Measurements from ENCODE around the gene DYNLT4.
"Not testable (repeated sequence)": the region's sequence is repeated elsewhere in the genome, so short reads cannot be mapped to it uniquely, and the experiment has no call there.

Gene DYNLT4

DNA sequence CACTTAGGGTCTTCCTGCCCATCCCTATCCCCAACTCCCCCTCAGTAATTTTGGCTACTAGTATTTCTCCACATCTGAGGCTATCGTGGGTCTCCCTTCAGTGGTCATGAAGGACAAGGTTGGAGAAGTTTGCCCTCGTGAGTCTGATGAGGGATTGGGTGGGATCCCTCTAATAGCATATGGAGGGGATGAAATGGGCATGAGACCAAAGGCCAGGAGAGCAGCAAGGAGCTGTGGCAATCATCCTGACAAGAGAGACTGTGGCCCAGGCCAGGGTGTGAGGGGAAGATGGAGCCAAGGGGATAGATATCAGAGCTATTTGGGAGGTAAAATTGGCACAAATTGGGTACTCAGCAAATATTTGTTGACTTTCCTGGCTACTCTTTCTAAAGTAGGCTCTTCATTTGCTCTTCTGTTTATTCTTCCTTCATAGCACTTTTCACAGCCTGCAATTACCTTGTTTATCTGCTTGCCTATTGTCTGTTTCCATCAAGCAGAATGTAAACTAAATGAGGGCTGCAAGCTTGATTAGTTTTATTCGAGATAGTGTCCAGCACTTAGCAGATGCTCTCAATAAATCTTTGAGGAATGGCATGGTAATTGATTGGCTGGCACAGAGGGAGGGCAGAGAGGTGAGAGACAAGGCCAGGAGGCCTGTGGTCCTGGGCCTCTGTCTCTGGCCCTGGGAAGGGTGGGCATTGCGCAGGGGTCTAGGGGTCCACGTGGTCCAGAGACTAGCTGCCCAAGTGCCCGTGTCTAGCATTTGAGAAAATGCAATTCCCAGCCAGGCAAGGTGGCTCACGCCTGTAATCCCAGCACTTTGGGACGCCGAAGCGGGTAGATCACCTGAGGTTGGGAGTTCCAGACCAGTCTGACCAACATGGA lies 8.4 kb downstream of the DYNLT4 start:
- Mint-ChIP-seq H3K4me3 (peak overlapping the region; percentile 32), H3K4me1 (peaks cover 17% of the 10 kb centered on the region), H3K27ac (peak overlapping the region; percentile 89), H3K27me3 (no peaks in the 10 kb centered on the region), H3K9me3 (no peaks in the 10 kb centered on the region), H3K36me3 (peaks cover 6% of the 10 kb centered on the region)
- DNase-seq (ENCODE audit: low spot score in 2 of 2) (no peak), ATAC-seq (ENCODE audit: low read depth) (no peak)

DNA sequence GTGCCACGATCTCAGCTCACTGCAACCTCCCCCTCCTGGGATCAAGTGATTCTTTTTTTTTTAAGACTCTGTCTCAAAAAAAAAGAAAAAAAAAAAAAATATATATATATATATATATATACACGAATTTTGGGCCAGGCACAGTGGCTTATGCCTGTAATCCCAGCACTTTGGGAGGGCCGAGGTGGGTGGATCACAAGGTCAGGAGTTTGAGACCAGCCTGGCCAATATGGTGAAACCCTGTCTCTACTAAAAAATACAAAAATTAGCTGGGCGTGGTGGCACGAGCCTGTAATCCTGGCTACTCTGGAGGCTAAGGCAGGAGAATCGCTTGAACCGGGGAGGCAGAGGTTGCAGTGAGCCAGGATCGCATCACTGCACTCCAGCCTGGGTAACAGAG lies 9.3 kb downstream of the DYNLT4 start:
- H3K9me3 Mint-ChIP-seq; ATAC-seq (ENCODE audit: low read depth); H3K27me3 Mint-ChIP-seq; DNase-seq (ENCODE audit: low spot score in 2 of 2); H3K27ac Mint-ChIP-seq; H3K36me3 Mint-ChIP-seq; H3K4me3 Mint-ChIP-seq: not testable (repeated sequence)
- H3K4me1 Mint-ChIP-seq: peaks cover 14% of the 10 kb centered on the region

DNA sequence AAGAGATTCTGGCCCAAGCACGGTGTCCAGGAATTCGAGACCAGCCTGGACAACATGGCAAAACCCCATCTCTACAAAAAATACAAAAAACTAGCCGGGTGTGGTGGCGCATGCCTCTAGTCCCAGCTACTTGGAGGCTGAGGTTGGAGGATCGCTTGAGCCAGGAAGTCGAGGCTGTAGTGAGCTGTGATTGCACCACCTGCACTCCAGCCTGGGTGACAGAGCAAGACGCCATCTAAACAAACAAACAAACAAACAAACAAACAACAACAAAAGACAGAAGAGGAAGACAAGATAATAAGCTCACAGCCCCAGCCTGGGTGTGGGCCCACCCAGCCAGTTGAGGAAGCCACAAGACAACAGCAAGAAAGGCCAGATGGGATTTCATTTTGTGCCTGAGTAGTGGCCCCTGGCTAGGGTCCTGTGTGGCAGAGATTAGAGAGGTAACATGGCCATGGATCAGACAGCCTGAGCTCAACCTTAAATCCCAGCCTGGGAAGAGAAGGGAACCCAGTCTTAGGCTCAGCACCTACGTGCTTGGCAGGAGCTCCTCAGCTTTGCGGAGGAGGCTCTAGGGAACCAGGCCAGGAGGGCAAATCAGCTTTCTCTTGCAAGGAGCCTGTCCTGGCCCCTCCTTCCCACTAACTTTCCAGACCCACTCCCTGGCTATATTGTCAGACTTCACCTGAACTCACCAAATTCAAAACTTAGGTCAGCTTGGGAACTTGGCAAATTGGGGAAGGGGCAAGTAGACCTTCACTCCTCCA lies 14.2 kb downstream of the DYNLT4 start:
- no peak for DNase-seq (ENCODE audit: low spot score in 2 of 2)
- Mint-ChIP-seq H3K4me3 (no peak overlapping the region), H3K4me1 (peaks cover 2% of the 10 kb centered on the region), H3K27me3 (no peaks in the 10 kb centered on the region), H3K9me3 (no peaks in the 10 kb centered on the region), H3K36me3 (no peaks in the 10 kb centered on the region), H3K27ac (peak overlapping the region; percentile 16)
- no peak for ATAC-seq (ENCODE audit: low read depth)

DNA sequence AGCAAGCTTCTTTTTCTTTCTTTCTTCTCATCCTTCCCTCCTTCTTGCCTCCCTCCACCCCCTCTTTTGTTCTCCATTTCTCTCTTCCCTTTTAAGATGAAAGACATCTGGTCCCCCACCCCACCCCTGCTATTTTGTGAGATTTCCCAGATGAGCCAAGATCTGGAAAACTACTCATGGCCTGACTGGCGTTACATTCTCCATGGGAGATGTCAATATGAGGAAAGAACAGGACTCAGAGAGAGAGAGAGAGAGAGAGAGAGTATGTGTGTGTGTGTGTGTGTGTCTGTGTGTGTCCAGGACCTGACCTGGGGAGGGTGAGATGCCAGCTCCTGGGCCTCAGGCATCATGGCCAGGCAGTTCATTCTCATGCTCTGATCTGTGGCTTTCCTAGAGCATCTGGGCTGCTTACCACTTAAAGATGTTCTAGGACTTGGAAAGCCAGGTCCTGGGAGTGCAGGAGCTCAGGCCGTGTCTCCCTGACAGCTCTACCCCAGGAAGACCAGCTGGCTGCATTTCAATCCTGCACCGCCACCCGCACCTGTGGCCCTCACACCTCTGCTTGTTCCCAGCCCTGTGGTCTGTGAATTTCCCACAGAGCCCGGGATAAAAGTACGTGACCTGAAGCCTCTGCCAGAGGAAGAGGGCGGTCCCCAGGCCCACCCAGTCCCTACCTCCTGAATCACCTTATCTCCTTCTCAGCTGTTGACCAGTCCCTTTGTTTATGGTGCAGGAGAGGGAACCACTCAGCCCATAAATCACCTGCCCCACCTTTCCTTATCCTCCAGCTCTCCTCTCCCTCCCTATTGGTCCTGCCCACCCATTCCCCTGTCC lies 16.0 kb downstream of the DYNLT4 start:
- Mint-ChIP-seq H3K4me1 (peaks cover 6% of the 10 kb centered on the region), H3K9me3 (no peaks in the 10 kb centered on the region), H3K36me3 (no peaks in the 10 kb centered on the region), H3K4me3 (no peak overlapping the region), H3K27me3 (no peaks in the 10 kb centered on the region), H3K27ac (peak overlapping the region; percentile 41)
- no peak for DNase-seq (ENCODE audit: low spot score in 2 of 2)
- ATAC-seq (ENCODE audit: low read depth): no peak

DNA sequence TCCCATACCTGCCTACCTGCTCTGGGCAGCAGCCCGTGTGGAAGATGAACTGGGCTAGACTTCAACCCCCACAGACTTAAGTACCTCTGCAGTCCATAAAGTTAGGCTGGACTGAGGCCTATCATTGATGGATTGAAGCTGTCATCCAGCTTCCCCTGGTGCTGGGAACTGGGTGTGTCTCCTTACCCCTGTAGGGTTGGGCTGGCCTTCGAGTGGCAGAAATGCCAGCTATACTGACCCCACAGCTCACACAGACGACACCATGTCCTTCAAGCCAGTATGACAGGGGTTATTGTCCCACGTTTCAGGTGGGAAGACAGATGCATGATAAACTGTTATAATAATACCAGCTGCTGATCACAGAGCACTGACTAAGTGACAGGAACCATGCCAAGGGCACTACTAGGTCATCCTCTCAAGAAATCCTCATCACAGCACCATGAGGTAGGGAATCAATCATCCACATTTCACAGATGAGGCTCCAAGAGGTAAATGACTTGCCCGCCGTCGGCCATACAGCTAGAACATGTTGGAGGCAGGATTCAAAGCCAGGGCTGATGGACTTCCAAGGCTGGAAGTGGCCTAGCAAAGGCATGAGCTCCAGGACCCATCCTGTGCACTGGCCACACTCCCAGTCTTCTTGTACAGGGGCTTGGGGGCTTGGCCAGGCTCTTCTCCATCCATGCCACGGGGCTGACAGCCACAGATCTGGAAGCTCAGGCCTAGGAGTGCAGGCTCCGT lies 18.9 kb downstream of the DYNLT4 start, which contains the start of gene BEST4:
TSS of gene BEST4 (minus strand) at position 51 of the 741 bp plus-strand sequence. CDS start 465 bp downstream, outside the sequence.
- Mint-ChIP-seq H3K27ac (no peak within 1 kb of the TSS), H3K4me1 (peaks cover 21% of the 10 kb centered on the region), H3K36me3 (no peaks in the 10 kb centered on the region), H3K4me3 (no peak within 1 kb of the TSS), H3K27me3 (no peaks in the 10 kb centered on the region), H3K9me3 (no peaks in the 10 kb centered on the region)
- no peak for ATAC-seq (ENCODE audit: low read depth)
- DNase-seq (ENCODE audit: low spot score in 2 of 2): no peak

DNA sequence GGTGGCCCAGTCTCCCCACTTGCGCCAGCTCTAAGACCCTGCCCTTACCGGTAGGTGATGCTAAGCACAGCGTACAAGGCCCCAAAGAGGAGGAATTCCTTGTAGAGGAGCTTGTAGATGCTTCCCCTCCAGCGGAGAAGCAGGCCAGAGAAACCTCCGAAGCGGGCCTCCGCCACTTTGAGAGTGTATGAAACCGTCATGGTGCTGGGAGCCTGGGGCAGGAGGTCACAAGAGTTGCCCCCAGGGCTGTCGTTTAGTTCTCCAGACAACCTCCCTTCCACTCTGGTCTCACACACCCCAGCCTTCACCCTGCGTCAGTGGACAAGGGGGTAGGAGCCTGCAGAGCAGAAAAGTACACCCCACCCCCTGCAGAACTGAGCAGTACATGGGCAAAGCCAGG lies 19.6 kb downstream of the DYNLT4 start:
- DNase-seq (ENCODE audit: low spot score in 2 of 2) (no peak), ATAC-seq (ENCODE audit: low read depth) (no peak)
- Mint-ChIP-seq H3K4me1 (peaks cover 23% of the 10 kb centered on the region), H3K27ac (no peak overlapping the region), H3K9me3 (no peaks in the 10 kb centered on the region), H3K36me3 (no peaks in the 10 kb centered on the region), H3K4me3 (no peak overlapping the region), H3K27me3 (no peaks in the 10 kb centered on the region)

DNA sequence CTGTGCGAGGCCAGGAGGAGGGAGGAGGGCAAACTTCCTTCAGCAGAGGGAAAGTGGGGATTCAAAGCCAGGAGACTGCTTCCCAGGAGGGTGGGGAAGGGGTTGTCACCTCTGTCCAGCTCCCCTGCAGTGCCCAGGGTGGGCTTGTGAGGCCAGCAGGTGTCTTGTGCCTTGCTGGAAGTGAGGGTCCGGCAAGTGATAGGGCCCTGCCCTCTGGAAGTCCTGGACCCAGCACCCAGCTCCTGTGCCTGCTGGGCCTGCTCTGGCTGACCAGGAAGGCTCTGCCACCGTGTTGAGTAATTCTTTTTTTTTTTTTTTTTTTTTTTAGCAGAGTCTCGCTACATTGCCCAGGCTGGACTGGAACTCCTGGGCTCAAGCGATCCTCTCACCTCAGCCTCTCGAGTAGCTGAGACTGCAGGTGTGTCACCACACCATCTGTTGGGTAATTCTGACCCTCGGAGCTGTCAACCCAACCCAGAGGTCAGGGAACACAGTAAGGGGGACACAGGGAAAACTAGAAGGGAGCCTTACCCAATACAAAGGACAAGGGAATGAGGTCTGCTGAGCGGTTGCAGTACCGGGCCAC lies 20.2 kb downstream of the DYNLT4 start:
- DNase-seq (ENCODE audit: low spot score in 2 of 2) (peak in 1 of 2 donors; percentile 13), ATAC-seq (ENCODE audit: low read depth) (no peak)
- Mint-ChIP-seq H3K36me3 (no peaks in the 10 kb centered on the region), H3K4me3 (peak overlapping the region; percentile 83), H3K27ac (peak overlapping the region; percentile 92), H3K9me3 (no peaks in the 10 kb centered on the region), H3K27me3 (no peaks in the 10 kb centered on the region), H3K4me1 (peaks cover 23% of the 10 kb centered on the region)

DNA sequence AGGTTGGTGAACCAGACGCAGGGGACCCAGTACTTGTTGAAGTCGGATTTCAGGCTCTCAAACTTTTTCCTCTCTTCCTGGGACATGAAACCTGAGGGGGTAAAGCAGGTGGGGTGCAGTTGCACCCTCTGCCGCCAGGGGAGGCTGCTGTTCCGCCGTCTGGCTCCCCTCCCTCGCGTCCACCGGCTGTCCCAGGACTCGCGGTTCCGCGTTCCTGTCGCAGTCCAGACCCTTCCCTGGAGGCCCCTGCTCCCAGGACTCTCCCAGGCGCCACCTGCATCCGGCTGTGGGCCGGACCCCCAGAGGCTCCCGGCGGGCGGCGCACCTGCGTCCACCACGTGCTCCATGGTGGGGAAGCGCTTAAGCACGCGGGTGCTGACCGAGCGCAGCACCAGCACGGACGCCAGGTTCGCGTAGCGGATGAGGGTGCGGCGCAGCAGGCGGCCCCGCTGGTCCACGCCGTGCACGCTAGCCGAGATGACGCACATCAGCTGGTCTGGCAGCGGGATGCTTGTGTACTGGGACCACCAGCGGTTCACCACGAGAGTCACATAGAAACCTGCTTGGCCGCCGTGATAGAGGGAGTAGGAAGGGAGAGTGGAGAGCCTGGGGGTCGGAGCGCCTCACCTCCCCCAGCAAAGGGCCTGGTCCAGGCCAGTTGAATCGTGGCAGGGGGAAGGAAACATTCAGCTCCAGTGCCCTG lies 20.9 kb downstream of the DYNLT4 start:
- Mint-ChIP-seq H3K9me3 (no peaks in the 10 kb centered on the region), H3K4me1 (peaks cover 23% of the 10 kb centered on the region), H3K36me3 (peaks cover 2% of the 10 kb centered on the region), H3K27ac (peak overlapping the region; percentile 92), H3K27me3 (no peaks in the 10 kb centered on the region), H3K4me3 (peak overlapping the region; percentile 83)
- ATAC-seq (ENCODE audit: low read depth): peak; percentile 71
- DNase-seq (ENCODE audit: low spot score in 2 of 2): peak; percentile 79 to 91

DNA sequence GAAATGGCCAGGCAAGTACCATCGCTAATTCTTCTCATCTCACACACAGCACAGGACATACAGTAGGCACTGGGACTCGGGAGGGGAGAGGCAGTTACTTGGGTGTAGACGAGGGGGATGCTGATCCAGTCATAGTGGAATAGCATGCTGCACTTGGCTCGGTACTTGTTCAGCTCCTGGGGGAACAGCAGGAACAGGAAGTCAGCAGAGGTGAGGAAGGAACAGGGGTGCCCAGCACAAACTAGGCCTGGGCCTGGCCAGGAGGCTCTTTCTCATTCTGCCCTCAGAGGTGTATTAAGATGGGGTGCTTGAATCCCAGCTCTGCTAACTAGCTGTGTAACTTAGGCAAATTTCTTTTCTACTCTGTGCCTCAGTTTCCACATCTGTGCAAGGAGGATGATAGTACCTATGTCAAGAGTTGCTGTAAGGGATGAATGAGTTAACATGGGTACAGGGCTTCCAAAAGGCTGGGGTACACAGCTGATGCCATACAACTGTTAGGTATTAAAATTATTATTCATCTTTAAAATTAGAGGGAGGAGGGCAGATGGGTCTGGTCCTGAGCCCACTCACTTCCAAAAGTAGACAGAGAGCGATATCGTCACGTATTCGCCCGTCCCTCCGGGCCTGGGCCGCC lies 21.5 kb downstream of the DYNLT4 start:
- Mint-ChIP-seq H3K4me1 (peaks cover 23% of the 10 kb centered on the region), H3K36me3 (peaks cover 5% of the 10 kb centered on the region), H3K27ac (peak overlapping the region; percentile 92), H3K4me3 (peak overlapping the region; percentile 83), H3K27me3 (no peaks in the 10 kb centered on the region), H3K9me3 (no peaks in the 10 kb centered on the region)
- no peak for ATAC-seq (ENCODE audit: low read depth)
- no peak for DNase-seq (ENCODE audit: low spot score in 2 of 2)

DNA sequence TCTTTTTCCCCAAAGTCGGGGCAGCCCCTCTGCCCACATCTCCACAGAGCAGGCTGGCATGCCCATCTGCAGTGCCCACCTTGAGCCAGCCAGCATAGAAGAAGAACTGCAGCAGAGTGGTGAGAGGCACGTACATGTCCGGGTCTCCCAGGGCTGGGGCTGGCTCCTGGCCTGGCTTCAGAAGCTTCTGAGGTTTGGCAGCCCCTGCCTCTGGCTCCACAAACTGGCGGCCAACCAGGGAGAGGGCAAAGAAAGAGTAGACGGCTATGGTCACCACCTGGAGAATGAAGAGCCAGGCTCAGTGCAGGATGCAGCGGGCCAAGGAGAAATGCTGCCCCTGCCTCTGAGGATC lies 22.1 kb downstream of the DYNLT4 start:
- Mint-ChIP-seq H3K27me3 (no peaks in the 10 kb centered on the region), H3K36me3 (peaks cover 12% of the 10 kb centered on the region), H3K4me3 (peak overlapping the region; percentile 83), H3K27ac (peak overlapping the region; percentile 58), H3K9me3 (no peaks in the 10 kb centered on the region), H3K4me1 (peaks cover 23% of the 10 kb centered on the region)
- DNase-seq (ENCODE audit: low spot score in 2 of 2) (no peak), ATAC-seq (ENCODE audit: low read depth) (no peak)

DNA sequence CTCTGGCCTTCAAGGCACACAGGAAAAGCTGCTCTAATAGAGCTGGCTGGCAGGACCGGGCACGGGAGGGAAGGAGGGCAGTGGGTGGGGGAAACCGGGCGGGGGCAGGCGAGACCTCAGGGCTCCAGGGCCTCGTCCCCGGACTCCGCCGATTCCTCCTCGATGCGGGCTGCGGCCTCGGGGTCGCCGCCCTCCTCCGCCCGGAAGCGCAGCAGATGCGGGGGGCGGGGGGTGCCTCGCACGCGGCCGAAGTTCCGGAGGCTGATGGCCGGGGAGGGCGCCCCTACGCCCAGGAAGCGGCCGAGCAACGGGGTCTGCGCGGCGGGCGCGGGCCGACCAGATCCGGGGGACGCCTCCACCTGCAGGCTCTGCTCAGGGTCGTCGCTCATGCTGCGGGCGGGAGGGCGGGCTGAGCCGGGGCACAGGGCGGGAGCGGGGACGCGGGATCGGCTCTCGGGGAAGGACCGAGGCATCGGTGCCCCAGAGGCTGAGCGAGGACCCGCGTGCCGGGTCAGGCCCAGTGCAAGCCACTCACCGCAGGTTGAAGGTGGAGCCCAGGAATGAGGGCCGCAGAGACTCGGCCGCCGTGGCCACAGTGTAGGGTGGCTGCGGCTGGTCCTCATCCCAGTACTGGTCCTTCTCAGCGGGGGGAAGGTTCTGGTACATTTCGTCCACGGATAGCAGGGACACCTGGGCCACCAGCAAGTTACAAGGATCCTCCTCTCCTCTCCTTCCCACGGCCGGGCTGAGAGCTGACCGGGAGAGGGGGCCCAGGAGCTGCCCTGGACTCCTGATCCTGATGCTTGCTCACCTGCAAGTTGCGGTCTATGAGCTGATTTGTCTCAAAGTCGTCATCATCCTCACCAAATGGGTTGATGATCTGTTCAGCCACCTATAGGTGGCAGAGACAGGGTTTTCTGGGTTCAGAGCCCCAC lies 22.8 kb downstream of the DYNLT4 start:
- Mint-ChIP-seq H3K27ac (peak overlapping the region; percentile 58), H3K36me3 (peaks cover 13% of the 10 kb centered on the region), H3K9me3 (no peaks in the 10 kb centered on the region), H3K4me1 (peaks cover 23% of the 10 kb centered on the region), H3K4me3 (peak overlapping the region; percentile 83), H3K27me3 (no peaks in the 10 kb centered on the region)
- DNase-seq (ENCODE audit: low spot score in 2 of 2) (no peak), ATAC-seq (ENCODE audit: low read depth) (peak; percentile 50)
